GM21447 (cell line): Measurements from ENCODE around the gene TNFSF8.

ENCODE experiments used
- ATAC-seq: cut with Tn5 transposase; IDR thresholded peaks from one replicate; pipeline ENCODE4 v1.9.1; 2021; ENCODE audit not compliant: unreplicated experiment

Gene TNFSF8, protein sequence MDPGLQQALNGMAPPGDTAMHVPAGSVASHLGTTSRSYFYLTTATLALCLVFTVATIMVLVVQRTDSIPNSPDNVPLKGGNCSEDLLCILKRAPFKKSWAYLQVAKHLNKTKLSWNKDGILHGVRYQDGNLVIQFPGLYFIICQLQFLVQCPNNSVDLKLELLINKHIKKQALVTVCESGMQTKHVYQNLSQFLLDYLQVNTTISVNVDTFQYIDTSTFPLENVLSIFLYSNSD

DNA sequence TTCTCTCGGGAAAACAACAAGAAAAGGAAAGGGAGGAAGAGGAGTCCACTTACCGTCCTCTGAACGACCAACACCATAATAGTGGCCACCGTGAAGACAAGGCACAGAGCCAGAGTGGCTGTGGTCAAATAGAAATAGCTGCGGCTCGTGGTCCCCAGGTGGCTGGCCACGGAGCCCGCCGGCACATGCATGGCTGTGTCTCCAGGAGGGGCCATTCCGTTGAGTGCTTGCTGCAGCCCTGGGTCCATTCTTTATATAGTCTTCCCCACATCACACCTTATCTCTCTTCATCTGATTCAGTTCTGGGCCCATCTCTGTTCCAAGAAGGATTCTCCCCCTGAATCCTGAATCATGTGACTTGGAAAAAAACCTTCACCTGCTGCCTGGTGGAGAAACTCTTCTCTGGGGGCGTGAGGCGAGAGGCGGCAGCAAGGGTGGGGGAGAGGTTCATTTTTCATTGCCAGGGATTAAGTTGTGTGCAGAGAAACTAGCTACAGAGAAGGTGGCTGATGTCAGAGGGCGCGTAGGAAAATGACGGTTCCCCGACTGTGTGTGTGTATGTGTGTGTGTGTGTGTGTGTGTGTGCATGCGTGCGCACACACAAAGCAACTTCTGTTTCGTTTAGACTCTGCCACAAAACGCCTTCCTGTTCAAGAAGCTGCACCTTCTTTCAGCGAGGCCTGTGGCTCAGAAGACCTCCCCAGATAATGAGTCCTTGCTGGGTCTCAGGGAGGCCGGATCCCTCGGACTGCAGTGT lies at the start of gene TNFSF8:
TSS of gene TNFSF8 (minus strand) at position 536 of the 757 bp plus-strand sequence. CDS start at position 248, 288 bp downstream.
- ATAC-seq = no peak

DNA sequence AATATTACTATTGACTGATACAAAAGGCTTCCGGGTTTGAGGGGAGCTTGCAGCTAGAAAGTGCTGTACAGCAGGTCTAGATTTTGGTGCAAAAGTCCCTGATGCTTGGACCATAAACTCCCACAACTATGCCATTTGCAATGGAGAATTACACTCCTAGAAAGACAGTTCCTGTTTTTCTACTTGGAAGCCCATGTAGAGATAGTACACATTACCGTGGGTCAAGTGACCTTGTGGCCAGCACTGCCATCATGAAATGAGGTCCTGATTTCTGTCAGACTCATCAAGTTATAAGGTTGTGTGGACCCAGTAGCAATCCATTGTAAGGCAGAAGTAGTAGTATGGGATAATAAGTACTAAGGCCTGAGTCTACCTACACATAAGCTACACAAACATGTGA lies 42.8 kb upstream of the TNFSF8 start:
- ATAC-seq = no peak

DNA sequence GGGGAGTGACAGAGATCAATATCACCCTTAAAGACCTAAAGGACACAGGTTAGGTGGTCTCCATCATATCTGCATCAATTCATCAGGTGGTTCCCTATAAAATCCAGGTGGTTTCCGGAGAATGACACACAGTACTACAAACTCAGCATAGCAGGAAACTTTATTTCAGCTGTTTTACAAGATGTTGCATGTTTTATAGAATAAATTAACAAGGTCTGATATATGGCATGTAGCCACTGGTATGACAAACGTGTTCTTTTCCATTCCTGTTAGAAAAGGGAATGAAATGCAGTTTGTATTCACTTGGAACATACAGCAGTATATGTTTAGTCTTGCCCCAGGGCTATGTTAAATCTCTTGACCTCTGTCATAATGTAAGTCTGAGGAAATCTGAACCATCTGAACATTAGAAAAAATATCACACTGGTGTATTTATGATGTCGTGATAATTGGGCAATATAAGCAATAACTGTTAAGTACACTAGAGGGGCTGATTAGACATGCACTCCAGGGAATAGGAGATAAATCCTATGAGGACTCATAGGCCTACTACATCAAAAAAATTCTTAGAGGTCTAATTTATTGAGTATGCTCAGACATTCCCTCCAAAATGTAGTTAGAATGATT lies 42.2 kb upstream of the TNFSF8 start:
- no peak for ATAC-seq

DNA sequence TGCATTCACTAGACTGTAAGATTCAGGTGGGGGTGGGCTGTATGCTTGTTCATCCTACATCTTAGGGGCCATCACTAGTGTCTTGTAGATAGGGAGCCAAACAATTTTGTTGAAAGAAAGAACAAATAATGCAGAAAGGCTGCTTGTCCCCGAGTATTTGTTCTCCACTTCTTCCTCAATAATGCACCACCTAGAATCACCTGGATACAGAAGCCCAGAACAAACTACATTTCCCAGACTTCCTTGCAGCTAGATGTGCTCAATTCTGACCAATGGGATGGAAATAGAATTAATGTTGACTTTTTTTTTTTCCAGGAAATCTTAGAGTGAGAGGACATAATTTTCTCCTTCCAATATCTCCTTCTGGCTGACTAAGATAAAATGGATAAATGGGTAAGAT lies 38.9 kb upstream of the TNFSF8 start:
- ATAC-seq = no peak

DNA sequence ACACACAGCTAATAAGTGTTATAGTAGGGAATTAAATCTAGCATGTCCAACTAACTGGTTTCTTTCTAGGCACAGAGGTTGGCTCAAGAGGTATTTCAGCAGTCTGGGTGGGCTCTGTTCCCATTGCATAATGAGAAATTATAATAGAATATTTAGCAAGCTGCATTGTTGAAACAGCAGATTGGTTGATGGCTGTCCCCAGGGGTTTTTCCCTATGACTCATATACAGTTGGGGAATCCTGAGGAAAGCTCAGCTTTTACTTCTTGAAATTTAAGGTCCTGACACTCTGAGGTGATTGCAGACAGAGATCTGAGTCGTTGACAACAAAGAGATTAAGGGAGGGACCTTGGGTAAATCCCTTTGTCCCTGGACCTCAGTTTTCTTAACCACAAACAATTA lies 38.3 kb upstream of the TNFSF8 start:
- ATAC-seq = no peak

DNA sequence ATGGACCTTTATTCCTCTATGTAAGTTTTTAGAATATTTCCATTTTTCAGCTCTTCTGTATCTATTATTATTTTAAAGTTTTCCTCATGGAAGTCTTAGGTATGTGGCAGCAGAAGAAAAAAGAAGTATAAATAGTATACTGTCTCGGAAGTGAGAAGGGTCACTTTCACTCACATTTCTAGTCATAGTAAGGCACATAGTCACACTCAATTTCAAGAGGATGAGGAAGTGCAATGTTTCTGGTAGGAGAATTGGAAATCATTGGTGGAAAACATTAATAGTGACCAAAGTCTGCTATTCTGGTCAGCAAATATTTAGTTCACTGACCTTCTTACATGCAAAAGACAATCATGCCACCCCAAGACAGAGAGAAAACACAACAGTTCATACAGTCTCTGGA lies 35.2 kb upstream of the TNFSF8 start:
- no peak for ATAC-seq

DNA sequence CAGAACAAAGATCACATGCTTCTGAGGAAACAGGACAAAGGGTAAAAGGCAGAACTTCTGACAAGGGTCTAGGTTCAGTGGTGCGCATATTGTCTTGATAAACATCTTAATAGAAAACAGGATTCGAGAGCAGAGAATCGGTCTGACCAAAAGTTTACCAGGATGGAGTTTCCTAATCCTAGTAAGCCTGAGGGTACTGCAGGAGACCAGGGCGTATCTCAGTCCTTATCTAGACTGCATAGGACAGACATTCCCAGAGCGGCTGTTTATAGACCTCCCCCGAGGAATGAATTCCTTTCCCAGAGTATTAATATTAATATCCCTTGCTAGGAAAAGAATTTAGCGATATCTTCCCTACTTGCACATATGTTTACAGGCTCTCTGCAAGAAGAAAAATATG lies 32.4 kb upstream of the TNFSF8 start:
- no peak for ATAC-seq

DNA sequence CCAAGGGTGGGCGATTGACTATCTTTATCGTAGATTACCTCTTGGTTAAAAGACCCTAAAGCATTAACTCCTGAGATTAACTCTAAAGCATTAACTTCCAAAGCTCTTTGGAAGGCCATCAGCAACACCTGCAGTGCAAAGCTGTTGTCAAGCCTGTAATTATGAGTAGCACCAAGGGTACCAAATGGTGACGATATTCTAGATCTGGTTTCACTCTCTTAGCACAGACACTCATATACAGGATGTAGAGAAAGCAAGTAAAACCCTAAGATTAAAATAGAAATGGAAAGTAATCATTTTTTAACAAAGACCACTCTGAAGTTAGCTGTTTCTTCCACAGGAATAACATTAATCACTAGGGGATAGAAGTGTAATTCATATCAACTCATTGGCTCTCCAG lies 29.9 kb upstream of the TNFSF8 start:
- no peak for ATAC-seq

DNA sequence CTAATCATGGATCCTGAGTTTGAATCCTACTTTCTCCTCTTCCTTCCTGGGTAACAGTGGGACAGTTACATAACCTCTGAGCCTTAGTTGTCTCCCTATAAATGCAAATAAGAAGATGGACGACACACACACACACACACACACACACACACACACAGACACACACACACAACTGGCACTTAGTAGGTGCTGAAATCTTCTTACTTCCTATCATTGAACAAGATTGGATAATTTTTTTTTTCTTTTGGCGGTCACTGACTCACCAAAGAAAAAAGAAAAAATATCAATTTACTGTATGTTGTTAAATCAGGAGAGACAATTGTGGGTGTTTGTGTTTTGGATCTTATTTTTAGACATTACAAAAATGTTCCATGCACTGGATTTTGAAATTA lies 28.4 kb upstream of the TNFSF8 start:
- ATAC-seq = no peak

DNA sequence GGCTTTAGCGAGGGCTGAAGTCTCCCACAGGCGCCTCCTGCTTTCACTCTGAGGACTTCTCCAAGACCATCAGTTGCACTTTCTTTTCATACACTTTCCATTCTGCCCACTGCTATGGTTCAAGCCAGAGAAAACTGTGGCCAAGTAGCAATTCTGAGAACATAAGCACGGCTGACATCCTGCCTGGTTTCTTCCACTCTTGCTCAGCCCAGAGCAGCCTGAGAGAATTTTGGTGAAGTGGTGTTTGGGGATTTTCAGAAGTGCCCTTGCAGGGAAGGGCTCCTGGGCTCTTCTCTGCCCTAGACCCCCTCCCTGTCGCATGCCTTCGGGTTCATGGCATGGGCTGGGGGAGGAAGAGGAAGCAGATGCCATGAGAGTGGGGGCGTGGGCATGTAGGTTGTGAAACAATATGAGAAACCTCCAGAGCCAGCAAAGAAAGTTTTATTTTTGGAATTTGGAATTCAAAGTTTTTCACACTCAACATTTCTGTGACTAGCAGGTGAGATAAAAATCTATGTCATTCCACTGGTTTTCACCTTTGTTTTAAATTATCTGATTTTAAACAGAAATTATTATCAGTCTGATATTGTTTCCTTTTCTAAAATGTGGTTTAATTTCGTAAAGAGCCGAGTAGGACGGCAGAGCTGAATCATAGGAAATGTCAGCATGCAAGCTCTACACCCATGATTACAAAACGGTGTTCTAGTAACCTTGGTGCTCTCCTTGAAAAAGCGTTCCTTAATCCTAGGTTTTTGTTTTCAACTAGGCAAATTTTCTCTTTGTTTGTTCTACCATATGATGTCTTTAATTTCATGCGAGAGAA lies 27.8 kb upstream of the TNFSF8 start:
- ATAC-seq = no peak

DNA sequence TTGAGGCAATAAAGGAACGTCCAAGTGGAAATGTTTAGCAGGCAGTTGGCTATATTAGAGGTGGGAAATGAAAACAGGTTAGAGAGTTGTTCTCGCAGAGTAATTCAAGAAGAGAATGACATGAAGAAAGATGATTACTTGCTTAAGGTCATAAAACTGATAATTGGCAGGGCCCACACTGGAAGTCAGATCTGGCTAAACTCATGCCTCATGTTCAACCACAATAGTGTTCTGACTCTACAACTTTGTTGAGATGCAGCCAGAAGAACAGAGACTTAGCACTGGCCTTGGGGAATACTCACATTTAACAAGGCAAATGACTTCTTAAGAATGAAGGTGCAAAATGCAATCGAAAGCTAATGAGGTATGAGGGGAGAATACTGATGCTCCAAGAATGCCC lies 27.2 kb upstream of the TNFSF8 start:
- no peak for ATAC-seq

DNA sequence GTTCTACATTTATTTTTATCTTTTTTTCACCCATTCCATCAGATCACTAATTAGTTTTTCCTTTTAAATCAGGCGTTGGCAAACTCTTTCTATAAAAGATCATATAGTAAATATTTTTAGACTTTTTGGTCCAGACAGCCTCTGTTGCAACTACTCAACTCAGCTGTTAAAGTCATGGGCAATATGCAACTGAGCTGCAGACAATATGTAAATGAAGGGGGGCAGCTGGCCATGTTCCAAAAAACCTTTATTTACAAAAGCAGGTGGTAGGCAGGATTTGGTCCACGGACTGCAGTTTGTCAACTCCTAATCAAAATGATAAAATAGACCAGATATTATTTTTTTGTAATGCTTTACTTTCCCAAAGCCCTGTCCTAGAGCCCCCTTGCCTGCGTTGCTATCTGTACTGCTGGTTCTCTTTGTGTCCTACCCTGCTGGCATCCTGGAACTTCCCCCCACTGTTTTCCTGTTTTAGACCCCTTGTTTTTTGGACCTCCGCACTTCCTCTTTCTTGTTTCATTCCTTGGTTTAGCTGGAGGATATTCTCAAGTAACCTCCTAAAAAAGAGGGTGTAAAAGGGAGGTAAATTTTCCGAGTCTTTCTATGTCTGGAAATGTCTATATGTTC lies 24.7 kb upstream of the TNFSF8 start:
- ATAC-seq = no peak

DNA sequence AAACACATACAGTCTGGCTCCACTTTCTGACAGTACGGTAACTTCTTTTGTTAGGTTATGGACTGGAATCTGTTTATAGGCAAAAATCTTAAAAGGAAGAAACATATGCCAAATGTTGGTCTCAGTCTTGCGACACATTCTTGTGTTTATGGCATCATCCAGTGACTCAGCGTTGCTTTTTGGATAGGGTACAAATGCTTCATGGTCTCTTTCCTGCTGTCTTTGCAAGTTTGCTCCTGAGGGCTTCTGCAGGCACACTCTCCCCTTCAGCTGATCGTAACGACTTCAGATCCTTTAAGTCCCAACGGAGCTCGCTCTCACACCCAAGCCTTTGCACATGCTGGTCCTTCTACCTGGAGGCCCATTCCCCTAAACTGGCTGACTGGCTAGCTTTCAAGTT lies 23.6 kb upstream of the TNFSF8 start:
- ATAC-seq = no peak

DNA sequence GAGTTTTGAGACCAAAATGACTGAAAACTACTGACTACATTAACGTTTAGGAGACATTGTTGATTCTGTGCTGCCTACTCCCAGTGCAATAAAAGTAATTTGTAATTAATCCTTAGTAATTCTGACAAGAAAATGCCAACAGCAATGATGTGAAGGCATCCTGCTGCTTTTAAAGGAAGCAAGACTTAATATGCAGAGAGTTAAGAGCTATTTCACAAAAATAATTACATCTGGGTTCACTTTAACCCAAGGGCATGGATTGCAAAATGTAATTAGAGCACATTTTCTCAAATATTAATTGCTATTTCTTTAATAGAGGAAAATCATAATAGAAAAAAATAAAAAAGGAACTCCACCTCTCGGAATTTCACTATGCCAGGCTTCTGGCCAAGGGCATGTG lies 22.7 kb upstream of the TNFSF8 start:
- no peak for ATAC-seq

DNA sequence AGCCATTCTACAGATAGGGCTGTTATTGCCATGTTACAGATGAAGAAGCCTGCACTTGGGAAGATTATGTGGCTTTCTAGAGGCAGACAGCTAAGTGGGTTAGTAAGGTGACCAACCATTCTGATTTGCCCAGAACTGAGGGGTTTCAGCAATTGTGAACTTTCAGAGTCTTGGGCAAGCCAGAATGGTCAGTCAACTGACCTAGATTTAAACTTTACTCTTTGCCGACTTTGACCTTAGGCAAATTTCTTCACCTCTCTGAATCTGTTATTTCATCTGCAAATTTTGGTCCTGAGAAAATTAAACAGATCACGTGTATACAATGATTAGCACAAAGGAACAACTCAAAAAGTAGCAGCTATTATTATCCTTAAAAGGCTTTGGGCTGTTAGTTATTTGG lies 20.4 kb upstream of the TNFSF8 start:
- no peak for ATAC-seq

DNA sequence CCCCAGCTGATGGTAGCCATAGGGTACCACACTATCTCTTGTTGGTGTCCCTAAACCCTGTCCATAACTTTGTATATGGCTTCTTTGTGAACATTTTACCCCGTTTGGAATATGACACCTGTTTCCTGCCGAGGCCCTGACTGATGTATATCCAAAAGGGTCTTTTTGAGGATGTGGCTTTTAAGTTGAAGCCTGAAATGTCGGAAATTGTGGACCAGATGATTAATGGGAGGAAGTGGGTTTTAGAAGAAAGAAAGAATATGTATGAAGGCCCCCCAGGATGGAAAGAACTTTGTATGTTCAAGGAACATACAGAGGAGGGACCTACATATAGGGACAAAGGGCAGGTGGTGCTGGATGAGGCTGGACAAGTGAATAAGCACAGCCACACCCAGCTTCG lies 16.7 kb upstream of the TNFSF8 start:
- no peak for ATAC-seq

DNA sequence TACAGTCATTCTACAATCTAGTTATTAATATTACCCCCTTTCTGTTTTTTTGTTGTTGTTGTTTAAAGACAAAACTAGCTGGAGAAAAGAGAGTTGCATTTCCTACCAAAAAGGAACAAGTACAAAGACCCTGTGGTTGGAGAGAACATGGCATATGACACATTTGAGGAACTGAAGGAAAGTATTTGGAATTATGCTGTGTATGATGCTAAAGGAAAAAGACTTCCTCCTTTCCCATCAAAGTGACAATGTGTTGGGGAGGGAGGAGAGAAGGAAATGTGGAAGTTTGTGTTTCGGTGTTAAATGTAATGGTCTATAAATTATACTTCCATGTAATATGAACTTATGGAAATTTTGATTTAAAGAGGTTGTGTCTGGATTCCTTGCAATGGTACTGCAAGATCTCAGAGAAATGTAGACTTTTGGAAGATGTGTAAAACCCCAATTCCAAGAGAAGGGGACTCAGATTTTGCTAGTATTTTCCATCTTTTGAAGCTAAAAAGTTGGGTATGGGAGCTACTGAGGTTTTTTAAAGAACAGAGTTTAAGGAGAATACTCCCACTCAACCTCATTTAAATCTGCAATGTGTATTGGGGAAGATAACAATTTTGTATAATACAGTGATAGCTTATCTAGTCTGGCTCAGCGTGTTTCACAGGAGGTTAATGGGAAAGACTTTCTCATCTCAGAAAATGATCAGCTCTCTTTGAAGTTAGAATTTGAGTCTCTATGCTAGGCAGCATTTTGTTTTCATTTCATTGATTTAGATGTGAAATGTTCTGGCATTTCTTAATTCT lies 15.4 kb upstream of the TNFSF8 start:
- no peak for ATAC-seq

DNA sequence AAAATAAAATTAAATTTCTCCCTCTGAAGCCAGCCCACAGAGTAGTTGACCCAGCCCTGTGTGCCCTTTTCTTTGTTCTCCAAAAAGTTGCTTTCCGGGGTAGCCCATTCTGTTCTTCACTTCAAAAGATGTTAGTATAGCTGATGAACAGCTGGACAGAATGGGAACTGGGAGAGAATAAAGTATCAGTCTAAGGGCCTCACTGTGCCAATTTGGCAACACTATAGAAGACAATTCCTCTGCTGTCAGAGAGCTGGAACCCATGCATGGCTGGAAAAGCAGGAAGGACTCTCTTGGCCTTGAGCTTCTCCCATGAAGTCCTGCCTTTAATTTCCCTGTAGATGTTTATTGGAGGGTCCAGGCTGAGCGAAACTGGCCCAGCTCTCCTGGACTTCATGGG lies 11.0 kb upstream of the TNFSF8 start:
- ATAC-seq = no peak

DNA sequence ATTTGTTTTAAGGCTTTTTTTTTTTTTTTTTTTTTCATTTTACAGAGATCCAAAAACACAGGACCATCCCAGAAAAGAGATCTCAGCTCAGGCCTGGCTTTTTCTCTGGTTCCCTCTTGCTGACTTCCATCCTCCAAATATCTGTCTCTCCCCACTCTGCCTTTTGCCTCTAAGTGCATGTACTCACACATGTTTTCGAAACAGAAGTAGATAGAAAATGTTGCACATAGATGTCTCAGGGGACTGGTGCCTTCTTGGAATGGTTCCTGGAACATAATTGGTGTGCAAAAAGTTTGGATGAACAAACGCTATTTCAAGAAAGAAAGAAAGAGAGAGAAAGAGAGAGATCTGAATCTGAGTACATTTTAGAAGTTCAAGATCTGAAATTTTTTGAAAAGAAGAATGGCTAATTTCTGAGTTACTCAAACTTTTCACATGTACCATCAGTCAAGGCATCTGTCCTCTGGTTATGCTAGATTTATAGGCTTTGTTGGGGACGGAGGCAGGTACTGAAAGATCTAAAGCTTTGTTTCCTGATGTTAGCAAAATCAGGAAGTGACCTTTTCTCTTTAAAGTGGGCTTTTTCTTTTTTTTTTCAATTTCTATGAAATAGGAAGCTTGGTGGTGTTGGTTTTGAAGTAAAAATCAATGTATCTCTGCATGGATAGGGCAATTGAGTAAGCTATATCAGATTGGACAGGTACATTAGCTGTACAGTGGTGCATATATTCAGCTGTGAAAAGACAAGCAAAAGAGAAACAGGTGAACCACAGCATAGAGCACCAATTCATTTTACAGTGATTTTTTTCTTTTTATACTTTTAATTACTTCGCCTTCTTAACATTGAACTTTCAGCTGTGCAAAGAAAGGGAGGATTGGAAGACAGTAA lies 8.5 kb upstream of the TNFSF8 start:
- ATAC-seq = no peak
